Peyer's patch (tissue), 4 donors: ENCODE measurements around the gene P2RY12.

ENCODE experiments used
- CTCF ChIP-seq, 6 experiments: fragments of 450-650 bp in 4 of 6; fragments of 200-600 bp in 2 of 6; sonication (generic) in 1 of 6; IDR thresholded peaks; one replicate each; pipeline ENCODE4 v1.5.1; 2017 to 2019; ENCODE audit warnings: antibody characterized with exemption in 6 of 6, mild to moderate bottlenecking in 3 of 6, moderate library complexity in 1 of 6
- POLR2A ChIP-seq, 2 donors: fragments of 450-650 bp; IDR thresholded peaks; one replicate each; pipeline ENCODE4 v1.5.1; 2017; ENCODE audit warnings: antibody characterized with exemption in 2 of 2, mild to moderate bottlenecking in 2 of 2, moderate library complexity in 2 of 2

GRCh38 chr3:151330379-151330778 is 54.2 kb downstream of the P2RY12 start:
- TF ChIP-seq CTCF (IDR thresholded peaks at IDR 0.05): no peak
- no peak for TF ChIP-seq POLR2A (IDR thresholded peaks at IDR 0.05)
